HG02885 (cell line): ENCODE data around the gene MCHR2.
A peak's percentile ranks its signal among the peaks of the same experiment; 100 is the strongest.

ENCODE experiments used
- ATAC-seq: cut with Tn5 transposase; IDR thresholded peaks from one replicate; pipeline ENCODE4 v1.9.1; 2021; ENCODE audit warnings: mild to moderate bottlenecking; ENCODE audit not compliant: unreplicated experiment, poor library complexity

MCHR2 gene

DNA sequence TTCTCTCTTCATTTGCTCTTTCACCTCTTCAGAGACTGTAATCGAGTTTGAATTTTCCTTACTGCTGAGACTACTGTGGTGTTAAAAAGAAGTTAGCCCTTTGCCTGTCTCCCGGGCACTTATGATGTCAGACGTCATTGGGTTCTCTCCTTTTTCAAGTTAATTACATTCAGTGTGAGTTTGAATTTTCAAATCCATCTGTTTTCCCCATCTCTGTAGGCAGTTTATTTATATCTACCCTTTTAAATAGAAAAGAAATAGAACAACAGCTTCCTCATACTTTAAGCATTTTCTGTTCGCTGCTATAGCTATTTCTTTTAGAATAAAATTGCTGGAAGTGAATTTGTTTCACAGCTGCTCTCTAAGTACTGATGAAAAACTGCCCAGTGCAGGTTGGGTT, 81.4 kb downstream of the MCHR2 start:
- no peak for ATAC-seq

DNA sequence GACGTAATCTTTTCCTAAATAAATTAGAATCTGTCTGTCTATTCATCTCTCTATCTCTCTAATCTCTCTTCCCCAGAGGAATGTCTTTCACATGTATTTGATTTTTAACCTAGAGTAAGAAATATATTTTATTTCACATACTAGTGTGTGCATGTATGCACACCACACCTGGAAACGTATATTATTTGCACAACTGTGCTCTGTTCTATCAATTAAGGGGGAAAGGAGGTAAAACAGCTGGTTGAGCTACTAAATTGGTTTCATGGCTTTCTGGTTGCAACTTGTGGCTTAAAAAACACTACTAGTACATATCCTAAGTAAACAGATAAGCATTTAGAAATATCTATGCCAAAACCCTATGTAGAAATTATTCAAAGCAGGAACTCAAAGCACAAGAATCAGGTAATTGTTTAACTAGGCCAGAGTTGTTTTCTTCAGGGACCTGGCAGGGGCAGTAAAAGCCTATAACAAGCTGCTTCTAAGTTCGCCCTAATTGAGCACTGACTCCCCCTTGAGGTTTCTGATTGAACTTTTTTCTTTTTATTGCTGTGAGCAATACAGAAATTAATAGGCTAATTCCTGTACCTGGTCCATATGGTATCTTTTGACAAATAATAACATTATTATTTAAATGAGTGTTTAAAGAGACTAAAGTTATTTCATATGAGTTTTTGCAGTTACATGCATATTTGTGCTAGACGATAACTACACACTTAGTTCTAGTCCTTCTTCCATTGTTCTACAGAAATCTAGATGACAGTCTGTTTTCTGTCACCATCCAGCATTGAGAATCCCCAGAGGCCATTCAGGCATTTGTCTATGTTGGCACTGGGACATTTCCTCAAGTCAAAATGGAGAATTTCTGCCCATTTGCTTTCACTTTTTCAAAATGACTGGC, 88.6 kb downstream of the MCHR2 start:
- ATAC-seq: peak; percentile 94

DNA sequence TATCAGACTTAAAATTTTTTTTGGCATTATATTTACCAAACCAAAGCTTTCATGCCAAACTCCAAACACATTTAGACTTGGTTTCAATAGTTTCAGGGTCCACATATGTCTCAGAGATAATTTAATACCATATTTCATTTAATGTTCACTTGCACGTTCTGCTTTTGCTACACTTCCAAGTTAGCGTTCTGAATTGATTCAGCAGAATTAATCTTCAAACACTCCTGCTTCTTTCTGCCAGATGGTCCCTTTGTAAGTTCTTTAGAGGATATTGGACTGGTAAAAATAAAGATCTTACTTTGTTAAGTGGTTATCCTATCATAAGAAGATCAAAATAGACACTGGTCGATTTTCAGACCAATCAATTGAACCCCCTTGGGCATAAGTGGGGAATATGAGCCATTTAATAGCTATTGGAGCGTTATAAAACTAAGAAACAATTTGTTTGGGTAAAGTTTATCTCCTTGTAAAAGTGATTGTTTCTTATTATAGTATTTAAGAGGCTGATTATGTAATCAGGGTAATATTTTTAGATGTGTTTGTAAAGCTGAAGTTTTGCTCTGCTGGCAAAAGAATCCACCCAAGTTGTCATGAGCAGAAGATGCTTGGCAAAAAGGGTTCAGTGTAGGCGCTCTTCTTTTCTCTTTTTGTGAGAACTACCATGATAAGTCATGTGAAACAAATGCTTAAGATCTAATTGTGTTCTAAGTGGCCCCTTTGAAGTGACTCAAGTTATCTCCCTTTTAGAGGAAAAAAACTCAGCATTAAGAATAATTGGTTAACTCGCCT, 92.2 kb downstream of the MCHR2 start:
- ATAC-seq: no peak

DNA sequence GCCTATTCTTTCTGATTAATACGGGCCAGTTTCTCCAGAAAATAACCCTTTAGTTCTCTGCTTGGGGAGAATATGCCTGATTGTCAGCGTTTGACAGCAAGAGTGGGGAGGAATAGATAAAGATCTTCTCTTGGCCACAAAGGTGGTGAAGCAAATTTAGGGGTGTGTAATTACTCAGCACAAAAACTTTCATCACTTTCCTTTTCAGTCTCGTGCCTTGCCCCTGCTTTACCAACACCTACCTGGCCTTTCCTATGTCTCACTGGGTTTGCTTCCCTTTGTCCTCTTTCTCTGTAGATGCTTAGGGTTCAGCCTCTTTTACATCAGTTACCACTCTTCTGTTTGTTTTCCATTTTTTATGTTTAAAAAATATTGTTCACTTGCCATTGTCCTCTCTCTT, 99.2 kb downstream of the MCHR2 start:
- ATAC-seq: no peak

DNA sequence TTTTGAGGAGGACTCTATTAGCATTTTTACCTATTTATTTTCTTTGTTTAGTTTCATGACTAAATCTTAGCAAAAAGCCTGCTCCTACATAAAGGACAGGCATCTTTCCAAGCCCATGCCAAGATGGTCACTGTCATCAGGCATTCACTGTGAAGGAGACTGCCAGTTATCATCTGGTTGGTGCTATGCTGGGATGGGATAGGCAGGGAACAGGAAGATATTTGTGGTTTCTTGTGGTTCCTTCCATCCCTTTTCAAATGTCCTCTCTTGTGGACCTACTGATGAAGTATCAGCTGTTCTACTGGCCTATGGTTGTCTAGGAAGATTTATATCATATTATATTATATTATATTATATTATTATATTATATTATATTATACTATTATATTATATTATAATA, 107.0 kb downstream of the MCHR2 start:
- no peak for ATAC-seq

DNA sequence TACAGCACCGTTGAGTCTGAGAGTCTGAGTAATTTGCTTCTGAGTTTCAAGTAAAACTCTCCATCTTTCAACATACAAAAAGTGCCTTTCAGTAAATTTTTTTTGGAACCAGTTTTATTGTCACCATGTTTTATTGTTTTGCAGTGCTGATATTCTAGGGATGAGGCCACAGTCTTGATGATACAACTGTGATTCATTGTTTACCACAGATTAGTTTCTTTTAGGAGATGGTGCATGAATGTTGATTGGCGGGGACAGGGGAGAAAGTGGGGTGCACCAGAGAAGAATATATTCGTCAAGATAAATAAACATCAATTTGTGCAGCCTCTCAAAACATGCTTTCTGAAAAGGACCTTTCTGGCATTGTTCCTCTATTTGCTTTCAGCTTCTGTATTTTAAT, 109.0 kb downstream of the MCHR2 start:
- ATAC-seq: no peak

DNA sequence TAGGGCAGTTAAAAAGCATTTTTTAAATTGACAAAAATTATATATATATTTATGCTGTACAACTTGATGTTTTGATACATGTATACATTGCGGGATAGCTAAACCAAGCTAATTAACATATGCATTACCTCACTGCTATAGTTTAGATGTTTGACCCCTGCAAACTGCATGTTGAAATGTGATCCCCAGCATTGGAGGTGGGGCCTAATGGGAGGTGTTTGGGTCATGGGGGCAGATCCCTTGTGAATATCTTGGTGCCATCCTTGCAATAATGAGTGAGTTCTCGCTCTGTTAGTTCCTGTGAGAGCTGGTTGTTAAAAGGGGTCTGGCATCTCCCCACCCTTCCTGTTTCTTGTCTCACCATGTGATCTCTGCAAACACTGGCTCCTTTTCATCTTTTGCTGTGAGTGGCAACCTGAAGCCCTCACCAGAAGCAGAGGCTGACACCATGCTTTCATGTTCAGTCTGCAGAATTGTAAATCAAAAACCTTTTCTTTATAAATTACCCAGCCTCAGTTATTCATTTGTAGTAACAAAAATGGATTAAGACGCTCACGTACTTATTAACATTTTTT, 111.8 kb downstream of the MCHR2 start:
- ATAC-seq: no peak

DNA sequence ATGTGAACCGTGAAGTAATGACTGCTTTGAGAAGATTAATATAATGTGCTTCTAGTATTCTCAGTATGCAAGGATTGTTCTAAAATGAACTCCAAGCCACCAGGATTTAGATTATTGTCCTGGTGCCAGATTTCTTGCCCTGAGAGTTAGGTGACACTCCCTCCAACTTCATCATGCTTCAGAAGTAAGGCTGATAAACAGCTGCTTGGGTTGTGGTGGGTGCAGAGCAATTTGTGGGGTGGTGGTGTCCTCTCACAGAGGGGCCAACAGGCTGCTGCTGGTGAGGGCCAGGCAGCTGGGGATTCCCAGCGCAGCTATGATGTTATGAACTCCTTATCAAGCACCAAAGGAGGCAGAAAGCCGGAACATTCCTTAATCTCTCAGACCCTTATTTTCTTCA, 114.6 kb downstream of the MCHR2 start:
- ATAC-seq: no peak

DNA sequence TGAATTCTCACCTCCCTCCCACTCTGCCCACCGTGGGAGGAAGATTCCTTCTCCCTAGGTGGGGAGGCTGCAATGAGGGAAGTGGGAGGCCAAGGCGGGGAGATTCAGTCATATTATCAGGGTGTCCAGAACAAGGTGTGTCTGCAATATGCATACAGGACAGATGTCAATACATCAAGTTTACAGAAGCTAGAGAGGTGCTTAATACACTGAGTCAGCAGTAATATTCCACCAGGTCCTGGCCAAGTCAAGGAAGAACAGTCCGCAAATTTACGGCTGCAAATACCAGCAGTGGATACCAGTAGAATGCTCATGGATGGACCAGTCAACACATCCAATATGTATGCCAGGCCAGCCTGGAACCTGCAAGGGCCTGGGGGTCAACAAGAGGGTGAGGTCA, 119.0 kb downstream of the MCHR2 start:
- ATAC-seq: no peak

DNA sequence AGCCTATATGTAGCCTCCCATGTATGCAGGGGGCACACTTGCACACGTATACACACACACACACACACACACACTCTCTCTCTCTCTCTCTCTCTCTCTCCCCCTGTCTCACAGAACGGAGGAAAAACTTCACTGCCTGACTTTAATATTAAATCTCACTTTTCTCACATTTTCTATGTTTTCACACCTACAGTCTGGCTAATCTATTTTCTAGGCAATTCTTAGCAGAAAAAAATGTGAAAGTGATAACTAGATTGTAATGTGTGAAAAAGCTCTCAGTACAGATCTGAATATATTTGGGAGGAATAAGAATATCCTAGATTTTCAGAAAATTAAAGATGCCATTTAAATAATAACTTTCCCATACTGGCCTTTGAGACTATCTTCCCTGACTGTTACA, 120.9 kb downstream of the MCHR2 start:
- no peak for ATAC-seq

DNA sequence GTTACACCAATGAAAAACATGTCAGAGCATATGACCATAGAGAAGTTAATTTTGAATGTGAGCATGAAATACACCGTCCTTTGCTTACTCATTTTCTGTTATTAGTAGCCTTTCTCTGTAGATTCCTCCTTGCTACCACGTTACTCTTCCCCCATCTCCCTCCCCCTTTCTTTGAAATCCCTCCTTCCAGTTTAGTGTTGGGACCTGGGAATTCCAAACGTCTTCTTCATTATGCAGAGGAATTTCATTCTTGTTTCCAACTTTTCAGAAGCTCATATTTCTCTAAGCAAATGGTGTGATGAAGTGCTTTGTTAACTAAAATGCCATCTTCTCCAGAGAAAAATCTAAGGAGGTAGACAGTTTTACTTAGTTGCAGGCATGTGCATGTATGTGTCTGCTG, 122.4 kb downstream of the MCHR2 start:
- no peak for ATAC-seq
